HG03196 (cell line): ENCODE results near the gene EXOC2.

ENCODE experiments used
- ATAC-seq: cut with Tn5 transposase; IDR thresholded peaks from one replicate; pipeline ENCODE4 v1.9.1; 2021; ENCODE audit not compliant: unreplicated experiment

Gene EXOC2

DNA sequence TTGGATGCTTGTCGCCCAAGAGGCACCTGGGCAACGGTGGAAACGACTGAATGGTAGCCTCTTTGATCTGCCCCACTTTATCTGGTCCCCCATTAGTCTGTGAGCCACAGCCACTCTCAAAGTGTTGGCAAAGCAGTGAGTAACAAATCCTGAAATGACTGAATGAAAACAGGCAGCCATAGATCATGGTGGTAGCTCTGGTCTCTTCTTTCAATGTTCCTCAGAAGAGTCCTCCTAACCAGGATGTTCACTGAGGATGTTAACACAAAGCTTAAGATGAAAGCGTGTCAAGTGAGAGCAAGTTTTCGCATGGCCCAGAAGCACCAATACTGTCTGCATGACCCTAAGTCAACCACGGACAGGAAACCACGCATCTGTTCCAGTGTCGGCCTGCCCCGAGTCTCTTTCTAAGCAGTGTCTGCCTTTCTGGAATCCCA is 194.1 kb downstream of the EXOC2 start:
- ATAC-seq = peak; percentile 60

DNA sequence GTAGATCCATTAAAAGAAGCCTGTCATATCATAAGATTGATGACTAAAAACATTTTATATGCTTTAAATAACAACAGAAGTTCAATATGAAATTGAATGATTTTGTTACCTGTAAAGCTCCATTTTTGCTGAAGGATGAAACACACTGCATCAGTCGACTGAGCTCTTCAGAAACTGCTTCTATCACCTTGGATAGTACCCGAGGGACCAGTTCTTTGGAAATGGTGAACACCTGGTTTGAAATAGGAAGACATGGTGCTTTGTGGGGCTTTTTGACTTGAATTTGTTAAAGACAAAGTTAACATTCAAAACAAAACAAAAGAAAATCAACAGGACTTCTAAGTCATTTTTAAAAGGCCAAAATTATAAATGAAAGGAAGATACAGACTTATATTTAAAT is 195.7 kb downstream of the EXOC2 start:
- no peak for ATAC-seq

GRCh38 chr6:496649-497048 is 196.3 kb downstream of the EXOC2 start:
- ATAC-seq = no peak

DNA sequence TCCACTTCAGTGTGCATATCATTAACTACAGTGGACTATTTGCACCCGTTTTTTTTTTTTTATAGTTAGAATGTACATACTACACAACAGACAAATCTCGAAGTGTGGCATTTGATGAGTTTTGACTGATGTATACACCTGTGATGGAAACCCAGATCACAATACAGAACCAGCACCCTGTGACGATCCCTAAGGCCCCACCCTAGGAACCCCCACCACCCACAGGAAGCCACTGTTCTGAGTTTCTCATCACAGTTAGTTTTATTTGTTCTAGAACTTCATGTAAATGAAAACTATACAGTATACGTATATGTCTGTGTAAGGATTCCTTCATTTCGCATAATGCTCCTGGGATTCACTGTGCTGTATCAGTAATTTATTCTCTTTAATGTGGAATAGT is 198.5 kb downstream of the EXOC2 start:
- no peak for ATAC-seq

DNA sequence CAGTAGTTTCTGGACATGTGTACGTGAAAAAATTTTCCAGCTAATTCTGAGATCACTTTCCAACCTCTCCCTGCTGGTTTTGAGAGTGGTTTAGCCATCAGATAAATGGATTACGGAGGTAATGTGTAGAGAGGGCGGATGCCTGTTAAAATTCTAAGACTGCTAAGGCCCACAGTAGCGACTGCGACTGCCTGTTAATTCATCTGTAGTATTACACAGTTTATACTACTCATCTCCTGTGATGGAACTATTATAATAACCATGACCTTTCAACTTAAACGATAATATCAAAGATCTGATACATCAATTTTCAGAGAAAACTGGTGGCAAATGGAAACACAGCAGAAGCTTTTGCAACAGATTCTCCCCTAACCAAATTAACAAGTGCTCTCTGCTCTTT is 199.1 kb downstream of the EXOC2 start:
- ATAC-seq = no peak

GRCh38 chr6:492816-493414 is 200.0 kb downstream of the EXOC2 start:
- no peak for ATAC-seq

GRCh38 chr6:492178-492577 is 200.8 kb downstream of the EXOC2 start:
- no peak for ATAC-seq

- no peak for ATAC-seq
These were observed 201.7 kb downstream of the EXOC2 start for GRCh38 chr6:491233-491632.

GRCh38 chr6:490251-491037 is 202.5 kb downstream of the EXOC2 start:
- ATAC-seq = no peak

DNA sequence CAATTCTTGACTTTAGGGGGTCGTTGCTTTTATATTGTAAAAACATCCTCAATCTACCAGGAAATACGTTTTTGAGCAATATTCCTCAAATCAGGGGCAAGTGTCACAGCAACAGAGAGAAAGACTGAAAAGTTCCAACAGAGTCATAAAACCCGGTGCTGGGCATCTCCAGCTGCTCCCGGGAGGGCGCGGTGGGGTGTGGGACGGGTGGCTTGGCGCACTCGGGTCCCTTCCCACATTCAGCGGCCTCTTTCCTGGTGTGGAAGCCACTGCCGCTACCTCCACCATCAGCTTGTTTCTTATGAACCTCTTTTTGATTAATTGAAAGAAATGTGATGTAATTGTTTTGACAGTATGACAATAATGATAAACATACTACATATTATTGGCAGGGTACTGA is 203.2 kb downstream of the EXOC2 start:
- no peak for ATAC-seq

DNA sequence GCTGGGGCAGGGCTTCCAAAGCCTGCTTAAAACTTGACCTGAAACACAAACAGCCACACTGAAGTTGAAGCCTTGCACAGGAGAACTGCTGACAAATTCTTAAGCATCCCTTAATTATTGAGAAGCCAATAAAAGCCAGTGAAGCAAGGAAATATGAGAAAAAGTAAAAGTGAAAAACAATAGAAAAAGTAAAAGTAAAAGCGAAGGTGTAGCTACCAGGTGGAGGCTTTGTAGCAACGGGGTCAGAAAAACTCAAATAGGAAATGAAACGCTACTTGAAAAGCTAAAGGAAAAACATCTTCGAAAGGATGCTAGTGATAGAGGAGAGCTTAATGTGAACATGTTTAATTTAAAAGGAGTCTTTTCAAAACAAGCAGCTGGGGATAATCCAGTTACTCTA is 203.9 kb downstream of the EXOC2 start:
- no peak for ATAC-seq

DNA sequence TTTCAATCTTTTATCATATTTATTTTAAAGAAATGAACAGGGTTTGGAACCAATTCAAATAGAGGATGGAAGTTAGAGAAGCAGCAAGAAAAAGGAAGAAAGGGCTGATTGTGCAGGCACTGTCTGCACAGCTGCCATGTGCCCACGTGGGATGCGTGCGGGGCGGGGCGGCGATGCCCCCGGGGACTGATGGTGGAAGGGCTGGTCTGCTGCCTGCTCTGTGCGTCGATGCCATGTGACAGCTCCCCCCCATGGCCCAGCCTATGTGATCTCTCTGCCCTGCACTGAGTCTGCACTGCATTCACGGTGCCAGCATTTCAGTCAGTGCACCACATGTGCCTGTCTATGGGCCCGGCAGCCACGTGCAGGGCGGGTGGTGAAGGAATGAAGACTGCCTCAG is 205.0 kb downstream of the EXOC2 start:
- ATAC-seq = no peak

- no peak for ATAC-seq
These were observed 207.2 kb downstream of the EXOC2 start for GRCh38 chr6:485655-486170.

DNA sequence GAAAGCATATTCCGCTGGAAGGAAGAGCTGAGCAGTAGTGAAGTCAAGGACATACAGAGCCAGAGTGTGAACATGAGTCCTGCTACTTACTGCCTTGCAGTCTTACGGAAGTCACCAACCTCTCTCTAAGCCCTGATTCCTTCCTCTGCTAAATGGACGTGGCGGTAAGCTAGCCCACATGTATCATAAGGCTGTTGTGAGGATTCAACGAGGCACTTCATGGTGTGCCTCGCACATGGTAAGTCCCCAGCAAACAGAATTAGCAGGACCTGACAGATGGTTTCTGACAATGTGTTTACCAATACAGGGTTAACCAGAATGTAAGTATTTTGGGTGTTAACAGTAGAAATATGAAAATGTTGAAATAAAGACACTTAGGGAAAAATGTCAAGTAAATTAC is 208.2 kb downstream of the EXOC2 start:
- no peak for ATAC-seq

- ATAC-seq = no peak
These were observed 208.7 kb downstream of the EXOC2 start for GRCh38 chr6:484086-484745.

DNA sequence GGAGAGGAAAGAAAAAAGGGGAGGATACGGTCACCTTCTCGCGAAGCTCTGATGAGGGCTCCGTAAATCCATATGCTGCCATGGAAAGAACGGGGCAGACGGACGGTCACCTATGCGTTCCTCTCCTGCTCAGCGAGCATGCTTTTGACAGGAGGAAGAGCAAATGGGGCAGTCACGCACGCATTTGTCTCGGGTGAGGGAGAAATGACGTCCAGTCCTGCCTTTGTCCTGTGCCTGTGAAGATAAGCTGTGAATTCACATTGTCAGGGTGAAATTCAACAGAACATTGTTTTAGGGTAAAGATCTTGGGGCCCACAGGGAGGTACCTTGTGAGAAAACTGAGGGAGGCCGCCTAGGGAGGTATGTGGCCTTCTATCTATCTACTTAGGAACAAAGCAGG is 217.6 kb downstream of the EXOC2 start:
- ATAC-seq = no peak

- ATAC-seq = peak; percentile 75
These were observed 218.3 kb downstream of the EXOC2 start for GRCh38 chr6:474453-475185.

GRCh38 chr6:473768-474452 is 219.0 kb downstream of the EXOC2 start:
- no peak for ATAC-seq

DNA sequence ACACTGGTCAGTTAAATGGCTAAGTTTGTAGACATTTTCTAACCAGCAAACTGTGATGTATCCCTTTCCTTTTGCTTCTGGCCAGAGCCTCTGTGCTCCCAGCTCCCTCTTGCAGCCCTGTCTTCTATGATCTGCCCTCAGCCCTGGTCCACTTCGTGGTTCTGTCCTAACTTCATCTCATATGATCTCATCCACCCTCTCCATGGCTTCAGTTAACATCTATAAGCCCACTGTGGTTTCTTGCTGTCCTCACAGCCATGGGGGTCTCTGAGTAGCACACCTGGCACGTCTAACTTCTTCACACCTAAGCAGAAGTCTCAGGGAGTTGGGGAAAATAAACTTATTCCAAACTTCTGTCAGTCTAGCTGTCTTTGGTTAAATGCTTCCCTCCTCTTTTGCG is 219.6 kb downstream of the EXOC2 start:
- ATAC-seq = no peak

DNA sequence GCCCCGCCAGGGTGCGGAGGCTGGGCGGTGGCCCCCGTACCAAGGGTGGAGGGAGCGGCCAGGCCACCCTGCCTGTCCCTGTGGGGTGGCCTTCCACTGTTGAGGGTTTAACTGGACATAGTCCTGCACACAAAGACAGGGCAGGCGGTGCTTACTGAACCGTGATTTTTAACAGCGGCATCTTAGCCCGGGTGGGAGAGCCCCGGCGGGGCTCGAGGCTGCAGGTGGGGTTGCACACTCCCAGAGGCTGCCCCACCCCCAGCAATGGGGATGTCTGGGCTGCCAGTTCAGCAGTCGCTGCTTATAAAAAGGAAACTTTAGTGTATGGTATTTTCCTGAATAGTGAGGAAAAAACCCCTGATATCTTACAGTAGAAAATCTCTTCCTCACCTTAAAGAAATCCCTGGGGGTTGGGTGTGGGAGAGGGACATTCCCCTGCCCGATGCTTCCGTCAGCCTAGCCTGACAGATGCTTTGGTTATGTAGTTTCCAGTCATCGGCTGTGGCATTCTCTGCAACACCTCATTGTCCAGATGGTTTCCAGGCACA is 222.0 kb downstream of the EXOC2 start:
- peak; percentile 40 for ATAC-seq
